Vagina (tissue), 2 donors: Measurements from ENCODE around the gene ARL6IP6. TPM values are rescaled to one million over a fixed set of nuclear protein-coding genes. Genes with fewer than 3 reads are reported as not detected.

Experiments
- DNase-seq, 2 donors: peaks; one replicate each; pipeline ENCODE4 v3.0.0-alpha.2; 2017; ENCODE audit errors: extremely low spot score in 2 of 2
- H3K27ac ChIP-seq: fragments of 200-600 bp; sonication (generic); one replicate; pipeline ENCODE4 v1.5.1; 2019
- H3K27me3 ChIP-seq: fragments of 200-600 bp; sonication (generic); one replicate; pipeline ENCODE4 v1.5.1; 2019
- H3K36me3 ChIP-seq, 2 donors: fragments of 200-600 bp; sonication (generic); one replicate each; pipeline ENCODE4 v1.5.1; 2017 to 2019
- H3K4me1 ChIP-seq: fragments of 200-600 bp; sonication (generic); one replicate; pipeline ENCODE4 v1.5.1; 2019
- H3K4me3 ChIP-seq, 2 donors: fragments of 200-600 bp; sonication (generic); 1 replicate in 1 of 2; 2 replicates in 1 of 2; pipeline ENCODE4 v1.5.1; 2016 to 2019
- H3K9me3 ChIP-seq: fragments of 200-600 bp; sonication (generic); one replicate; pipeline ENCODE4 v1.5.1; 2019
- POLR2A ChIP-seq, 2 donors: fragments of 450-650 bp; IDR thresholded peaks; one replicate each; pipeline ENCODE4 v1.6.1; 2017; ENCODE audit warnings: antibody characterized with exemption in 2 of 2, mild to moderate bottlenecking in 2 of 2, moderate library complexity in 2 of 2
- POLR2AphosphoS5 ChIP-seq, 2 donors: sonication (generic); formaldehyde crosslinking; IDR thresholded peaks; one replicate each; pipeline ENCODE4 v1.9.0; 2017; ENCODE audit warnings: antibody characterized with exemption in 2 of 2, mild to moderate bottlenecking in 2 of 2, low read depth in 1 of 2; ENCODE audit not compliant: insufficient read depth in 1 of 2
- intact Hi-C: fragments of 100-400 bp; cut with DNase I; formaldehyde crosslinking; loops from one replicate; pipeline ENCODE4 v1.15.1; 2023
- total RNA-seq: library from RNA; depleted of rRNA; stranded (reverse); fragments of >200 nt; gene quantifications from one replicate; pipeline ENCODE4 v1.2.3, GENCODE V29; 2016
- TF ChIP-seq, protein P1 (sequence below), 3 experiments: fragments of 450-650 bp in 2 of 3; fragments of 200-600 bp in 1 of 3; sonication (generic) in 1 of 3; IDR thresholded peaks; one replicate each; pipeline ENCODE4 v1.5.1; 2017 to 2019; ENCODE audit warnings: antibody characterized with exemption in 3 of 3, mild to moderate bottlenecking in 2 of 3, moderate library complexity in 2 of 3

Gene ARL6IP6
- total RNA-seq, 1 donor from 2014 or later = 15.2 TPM

DNA sequence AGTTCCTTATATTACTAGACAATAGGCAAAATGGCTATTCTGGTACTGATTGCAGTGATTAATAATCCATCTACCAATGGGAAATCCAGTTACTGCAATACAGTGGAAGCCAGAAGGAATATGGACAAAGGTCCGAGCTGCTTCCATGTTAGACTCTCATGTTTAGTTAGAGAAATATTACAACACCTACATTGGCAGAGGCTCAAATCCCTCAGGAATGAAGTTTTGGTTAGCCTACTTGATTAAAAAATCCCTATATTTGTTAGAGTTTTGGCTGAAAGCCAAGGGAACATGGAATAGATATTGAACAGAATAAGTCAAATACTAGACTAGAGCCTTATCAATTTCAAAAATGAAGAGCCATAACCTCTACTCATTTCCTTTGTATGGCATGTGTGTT lies 48.5 kb downstream of the ARL6IP6 start:
- Histone ChIP-seq H3K27ac (no peak overlapping the region), H3K27me3 (no peaks in the 10 kb centered on the region), H3K4me3 (no peak overlapping the region), H3K4me1 (no peaks in the 10 kb centered on the region), H3K9me3 (no peaks in the 10 kb centered on the region), H3K36me3 (no peaks in the 10 kb centered on the region)
- intact Hi-C loops = no loop called here
- no peak for DNase-seq
- TF ChIP-seq POLR2A (IDR thresholded peaks at IDR 0.05) (no peak), POLR2AphosphoS5 (IDR thresholded peaks at IDR 0.05; ENCODE audit: insufficient read depth in 1 of 2, low read depth in 1 of 2) (no peak)
- TF ChIP-seq, protein P1, sequence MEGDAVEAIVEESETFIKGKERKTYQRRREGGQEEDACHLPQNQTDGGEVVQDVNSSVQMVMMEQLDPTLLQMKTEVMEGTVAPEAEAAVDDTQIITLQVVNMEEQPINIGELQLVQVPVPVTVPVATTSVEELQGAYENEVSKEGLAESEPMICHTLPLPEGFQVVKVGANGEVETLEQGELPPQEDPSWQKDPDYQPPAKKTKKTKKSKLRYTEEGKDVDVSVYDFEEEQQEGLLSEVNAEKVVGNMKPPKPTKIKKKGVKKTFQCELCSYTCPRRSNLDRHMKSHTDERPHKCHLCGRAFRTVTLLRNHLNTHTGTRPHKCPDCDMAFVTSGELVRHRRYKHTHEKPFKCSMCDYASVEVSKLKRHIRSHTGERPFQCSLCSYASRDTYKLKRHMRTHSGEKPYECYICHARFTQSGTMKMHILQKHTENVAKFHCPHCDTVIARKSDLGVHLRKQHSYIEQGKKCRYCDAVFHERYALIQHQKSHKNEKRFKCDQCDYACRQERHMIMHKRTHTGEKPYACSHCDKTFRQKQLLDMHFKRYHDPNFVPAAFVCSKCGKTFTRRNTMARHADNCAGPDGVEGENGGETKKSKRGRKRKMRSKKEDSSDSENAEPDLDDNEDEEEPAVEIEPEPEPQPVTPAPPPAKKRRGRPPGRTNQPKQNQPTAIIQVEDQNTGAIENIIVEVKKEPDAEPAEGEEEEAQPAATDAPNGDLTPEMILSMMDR (IDR thresholded peaks at IDR 0.05) = no peak

DNA sequence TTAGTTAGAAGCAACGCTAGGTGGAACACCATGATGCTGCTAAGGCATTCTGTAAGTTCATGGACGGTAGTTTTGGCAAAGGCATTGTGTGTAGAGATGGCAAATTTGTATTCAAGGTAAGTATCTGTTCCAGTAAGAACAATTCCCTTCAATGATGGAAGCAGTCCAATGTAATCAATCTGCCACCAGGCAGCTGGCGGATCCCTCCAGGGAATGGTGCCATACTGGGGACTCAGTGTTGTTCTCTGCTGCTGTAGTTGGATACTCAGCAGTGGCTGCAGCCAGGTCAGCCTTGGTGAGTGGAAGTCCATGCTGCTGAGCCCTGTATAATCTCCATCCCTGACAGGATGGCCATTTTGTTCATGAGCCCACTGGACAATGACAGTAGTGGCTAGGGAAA lies 62.8 kb downstream of the ARL6IP6 start:
- DNase-seq = no peak
- TF ChIP-seq POLR2AphosphoS5 (IDR thresholded peaks at IDR 0.05; ENCODE audit: insufficient read depth in 1 of 2, low read depth in 1 of 2) = no peak
- TF ChIP-seq, protein P1 (IDR thresholded peaks at IDR 0.05) = no peak
- no peak for TF ChIP-seq POLR2A (IDR thresholded peaks at IDR 0.05)
- H3K27ac ChIP-seq = no peak overlapping the region
- H3K4me3 ChIP-seq = no peak overlapping the region
- H3K27me3 ChIP-seq = no peaks in the 10 kb centered on the region
- H3K9me3 ChIP-seq = no peaks in the 10 kb centered on the region
- no peaks in the 10 kb centered on the region for H3K36me3 ChIP-seq
- intact Hi-C loops = no loop called here
- no peaks in the 10 kb centered on the region for H3K4me1 ChIP-seq

DNA sequence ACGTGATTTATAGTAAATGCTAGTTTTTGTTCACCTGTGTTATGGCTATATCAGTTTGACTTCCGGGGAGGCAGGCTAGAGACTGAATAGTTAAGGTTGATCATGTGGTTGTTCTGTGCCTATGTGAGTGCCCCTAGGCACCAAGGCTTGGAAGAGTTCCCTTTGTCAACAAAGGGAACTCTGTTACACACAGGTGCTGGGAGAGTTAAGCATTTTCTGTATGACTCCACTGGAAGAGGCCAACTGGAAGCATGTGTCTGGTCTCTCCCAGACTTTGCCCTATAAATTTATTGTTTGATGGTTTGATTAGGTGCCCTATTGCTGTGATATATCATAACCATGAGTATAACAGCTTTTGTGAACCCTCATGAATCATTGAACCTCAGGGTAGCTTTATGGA lies 63.8 kb downstream of the ARL6IP6 start:
- Histone ChIP-seq H3K4me3 (no peak overlapping the region), H3K36me3 (no peaks in the 10 kb centered on the region), H3K27ac (no peak overlapping the region), H3K27me3 (no peaks in the 10 kb centered on the region), H3K9me3 (no peaks in the 10 kb centered on the region), H3K4me1 (no peaks in the 10 kb centered on the region)
- DNase-seq = no peak
- intact Hi-C loops = no loop called here
- no peak for TF ChIP-seq POLR2A (IDR thresholded peaks at IDR 0.05)
- no peak for TF ChIP-seq POLR2AphosphoS5 (IDR thresholded peaks at IDR 0.05; ENCODE audit: insufficient read depth in 1 of 2, low read depth in 1 of 2)

DNA sequence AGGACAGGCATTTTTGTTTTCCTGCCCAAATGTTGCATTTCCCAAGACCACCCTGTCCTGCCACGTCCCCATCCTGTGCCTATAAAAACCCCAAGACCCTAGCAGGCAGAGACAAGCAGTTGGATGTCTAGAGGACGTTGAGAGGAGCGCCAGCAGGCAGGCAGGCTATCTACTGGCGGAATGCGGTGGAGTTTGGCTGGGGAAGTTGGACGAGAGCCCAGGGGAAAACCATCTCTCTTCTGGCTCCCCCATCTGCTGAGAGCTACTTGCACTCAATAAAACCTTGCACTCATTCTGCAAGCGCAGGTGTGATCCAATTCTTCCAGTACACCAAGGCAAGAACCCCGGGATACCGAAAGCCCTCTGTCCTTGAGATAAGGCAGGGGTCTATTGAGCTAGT lies 72.5 kb downstream of the ARL6IP6 start:
- no peak for TF ChIP-seq POLR2AphosphoS5 (IDR thresholded peaks at IDR 0.05; ENCODE audit: insufficient read depth in 1 of 2, low read depth in 1 of 2)
- TF ChIP-seq, protein P1 (IDR thresholded peaks at IDR 0.05) = no peak
- TF ChIP-seq POLR2A (IDR thresholded peaks at IDR 0.05) = no peak
- no peaks in the 10 kb centered on the region for H3K4me1 ChIP-seq
- no peaks in the 10 kb centered on the region for H3K27me3 ChIP-seq
- H3K27ac ChIP-seq = no peak overlapping the region
- no peak overlapping the region for H3K4me3 ChIP-seq
- intact Hi-C loops = no loop called here
- DNase-seq = no peak
- no peaks in the 10 kb centered on the region for H3K9me3 ChIP-seq
- no peaks in the 10 kb centered on the region for H3K36me3 ChIP-seq

DNA sequence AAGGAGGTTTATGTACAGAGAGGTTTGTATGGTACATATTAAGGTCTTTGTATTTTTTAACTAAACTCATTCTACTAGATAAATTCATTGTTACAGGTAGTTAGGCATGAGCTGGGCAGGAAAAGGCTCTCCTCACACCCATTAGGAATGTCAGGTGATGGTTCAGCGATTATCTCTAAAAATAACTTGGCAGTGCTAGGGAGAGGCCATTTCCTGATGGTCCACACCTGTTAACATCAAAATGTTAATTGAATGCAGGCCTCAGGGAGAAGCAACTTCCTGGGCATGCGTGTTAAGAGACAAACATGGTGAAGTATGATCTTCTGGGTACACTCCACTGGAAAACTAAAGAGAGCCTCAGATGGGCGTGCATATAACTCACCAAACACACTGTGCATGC lies 73.6 kb downstream of the ARL6IP6 start:
- H3K4me3 ChIP-seq = no peak overlapping the region
- no peak for DNase-seq
- H3K9me3 ChIP-seq = no peaks in the 10 kb centered on the region
- H3K27ac ChIP-seq = no peak overlapping the region
- no peak for TF ChIP-seq POLR2A (IDR thresholded peaks at IDR 0.05)
- no peak for TF ChIP-seq POLR2AphosphoS5 (IDR thresholded peaks at IDR 0.05; ENCODE audit: insufficient read depth in 1 of 2, low read depth in 1 of 2)
- TF ChIP-seq, protein P1 (IDR thresholded peaks at IDR 0.05) = no peak
- intact Hi-C loops = no loop called here
- H3K36me3 ChIP-seq = no peaks in the 10 kb centered on the region
- no peaks in the 10 kb centered on the region for H3K27me3 ChIP-seq
- H3K4me1 ChIP-seq = no peaks in the 10 kb centered on the region
